AG09319 (cell line): Measurements from ENCODE around the gene GJD2.

Experiments
- DNase-seq: peaks from one replicate; pipeline ENCODE4 v3.0.0-alpha.2; 2010; ENCODE audit warnings: low read depth; ENCODE audit errors: extremely low read depth
- CTCF ChIP-seq: IDR thresholded peaks from 2 replicates; pipeline ENCODE4 v1.5.1; 2011; ENCODE audit warnings: low read depth, mild to moderate bottlenecking, inconsistent platforms, low read length, moderate library complexity

The GJD2 gene

GRCh38 chr15:34719695-34720094 lies 35.1 kb downstream of the GJD2 start:
- no peak for TF ChIP-seq CTCF

GRCh38 chr15:34718681-34719665 lies 35.8 kb downstream of the GJD2 start:
- TF ChIP-seq CTCF: no peak

More at GRCh38 chr15:34719695-34720094, 35.1 kb downstream of the GJD2 start:
- no peak for DNase-seq

GRCh38 chr15:34717729-34718128 lies 37.1 kb downstream of the GJD2 start:
- TF ChIP-seq CTCF: no peak
- DNase-seq: no peak

More at GRCh38 chr15:34718681-34719665, 35.8 kb downstream of the GJD2 start:
- no peak for DNase-seq

- no peak for DNase-seq
- no peak for TF ChIP-seq CTCF
Observed at GRCh38 chr15:34716111-34716510, 38.7 kb downstream of the GJD2 start.

GRCh38 chr15:34714476-34715121 lies 40.2 kb downstream of the GJD2 start:
- TF ChIP-seq CTCF: no peak
- DNase-seq: no peak

- no peak for TF ChIP-seq CTCF
- no peak for DNase-seq
Observed at GRCh38 chr15:34713635-34714034, 41.2 kb downstream of the GJD2 start.

GRCh38 chr15:34709866-34710265 lies 44.9 kb downstream of the GJD2 start:
- TF ChIP-seq CTCF: no peak
- DNase-seq: no peak
